ENCODE data around the gene SLC10A3.

Gene SLC10A3, protein sequence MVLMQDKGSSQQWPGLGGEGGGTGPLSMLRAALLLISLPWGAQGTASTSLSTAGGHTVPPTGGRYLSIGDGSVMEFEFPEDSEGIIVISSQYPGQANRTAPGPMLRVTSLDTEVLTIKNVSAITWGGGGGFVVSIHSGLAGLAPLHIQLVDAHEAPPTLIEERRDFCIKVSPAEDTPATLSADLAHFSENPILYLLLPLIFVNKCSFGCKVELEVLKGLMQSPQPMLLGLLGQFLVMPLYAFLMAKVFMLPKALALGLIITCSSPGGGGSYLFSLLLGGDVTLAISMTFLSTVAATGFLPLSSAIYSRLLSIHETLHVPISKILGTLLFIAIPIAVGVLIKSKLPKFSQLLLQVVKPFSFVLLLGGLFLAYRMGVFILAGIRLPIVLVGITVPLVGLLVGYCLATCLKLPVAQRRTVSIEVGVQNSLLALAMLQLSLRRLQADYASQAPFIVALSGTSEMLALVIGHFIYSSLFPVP

DNA sequence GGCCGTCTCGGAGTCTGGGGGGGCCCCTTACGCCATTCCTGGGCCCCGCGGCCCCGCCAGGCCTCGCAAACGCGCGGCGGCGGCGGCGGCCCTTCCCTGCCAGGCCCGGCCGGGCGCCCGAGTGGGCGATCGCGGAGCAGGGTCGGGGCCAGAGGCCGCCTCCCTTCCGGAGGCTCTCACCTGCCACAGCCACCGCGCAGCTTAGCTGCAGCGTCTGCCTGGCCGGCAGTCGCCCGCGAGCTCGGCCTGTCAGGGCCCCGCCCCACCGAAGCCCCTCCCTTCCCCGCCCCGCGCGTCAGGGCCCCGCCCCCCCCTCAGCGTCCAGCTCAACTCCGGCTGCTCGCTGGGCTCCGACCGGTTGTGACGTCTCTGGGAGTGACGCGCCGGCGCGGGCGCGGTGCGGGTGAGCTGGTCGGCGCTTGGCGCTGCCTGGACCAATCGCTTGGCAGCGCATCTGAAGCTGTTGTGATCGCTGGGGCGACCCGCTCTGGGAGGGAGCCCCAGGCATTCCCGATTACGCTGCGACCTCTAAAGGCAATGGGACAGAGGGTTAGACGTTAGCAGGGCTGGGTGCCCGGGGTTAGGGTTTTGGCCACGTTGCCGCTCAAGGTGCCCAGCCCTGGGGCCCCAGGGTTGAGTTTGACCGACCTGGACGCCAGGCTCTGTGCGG is at the start of gene SLC10A3:
Gene SLC10A3, minus strand, starts transcription at position 216 of the 670 bp plus-strand sequence. CDS start 1,689 bp downstream, outside the sequence.
- DNase-seq = peak; percentile 81

DNA sequence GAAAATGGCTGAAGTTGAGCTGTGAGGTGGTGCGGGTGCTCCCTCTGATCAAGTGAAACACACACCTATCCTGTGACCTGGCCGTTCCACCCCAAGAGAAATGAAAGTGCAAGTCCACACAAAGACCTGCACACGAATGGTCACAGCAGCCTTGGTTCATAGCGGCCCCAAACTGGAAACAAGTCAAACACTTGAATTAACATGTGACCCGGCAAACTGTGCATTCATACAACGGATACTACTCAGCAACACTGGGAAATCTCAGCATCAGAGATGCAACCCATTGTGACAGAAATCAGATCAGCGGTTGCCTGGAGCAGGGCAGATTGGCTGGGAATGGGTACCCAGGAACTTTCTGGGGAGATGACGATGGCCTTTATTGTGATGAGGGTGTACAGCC is 48.6 kb upstream of the SLC10A3 start:
- no peak for DNase-seq

GRCh38 chrX:154535892-154536291 is 45.5 kb upstream of the SLC10A3 start:
- DNase-seq = no peak

DNA sequence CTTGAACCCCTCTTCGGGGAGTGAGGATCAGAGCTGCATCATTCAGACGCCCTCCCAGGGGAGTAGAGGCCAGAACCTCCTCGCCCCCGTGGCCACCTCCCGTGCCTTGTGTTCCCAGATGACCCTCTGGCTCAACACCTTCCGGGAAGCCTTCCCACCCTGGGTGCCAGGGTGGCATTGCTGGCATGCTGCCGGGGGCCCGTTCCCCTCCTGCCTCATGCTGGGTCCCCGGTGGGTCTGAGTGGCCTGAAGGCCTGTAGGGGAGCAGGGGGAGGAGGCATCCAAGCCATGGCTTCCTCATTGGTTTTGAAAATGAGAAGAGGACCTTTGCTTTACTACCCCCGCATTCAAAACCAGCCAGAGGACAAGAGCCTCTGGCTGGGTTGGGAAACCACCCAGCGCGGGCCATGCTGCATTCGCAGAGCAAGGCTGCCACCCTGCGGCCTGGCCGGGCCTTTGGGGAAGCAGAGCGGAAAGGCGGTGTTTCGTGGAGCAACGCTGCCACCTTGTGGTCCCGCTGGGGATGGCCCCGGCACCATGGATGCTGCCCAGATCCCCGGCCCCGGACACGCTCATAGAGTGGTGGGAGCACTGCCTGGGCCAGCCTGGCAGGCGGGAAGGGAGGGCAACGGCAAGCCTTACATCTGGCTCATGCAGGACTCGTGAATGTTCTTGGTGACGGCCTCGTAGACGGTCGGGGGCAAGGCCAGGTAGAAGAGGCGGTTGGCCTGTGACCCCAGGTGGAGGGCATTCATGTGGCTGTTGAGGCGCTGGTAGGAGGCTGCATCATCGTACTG is 44.3 kb upstream of the SLC10A3 start:
- peak; percentile 63 for DNase-seq

GRCh38 chrX:154532690-154533089 is 42.3 kb upstream of the SLC10A3 start:
- no peak for DNase-seq

DNA sequence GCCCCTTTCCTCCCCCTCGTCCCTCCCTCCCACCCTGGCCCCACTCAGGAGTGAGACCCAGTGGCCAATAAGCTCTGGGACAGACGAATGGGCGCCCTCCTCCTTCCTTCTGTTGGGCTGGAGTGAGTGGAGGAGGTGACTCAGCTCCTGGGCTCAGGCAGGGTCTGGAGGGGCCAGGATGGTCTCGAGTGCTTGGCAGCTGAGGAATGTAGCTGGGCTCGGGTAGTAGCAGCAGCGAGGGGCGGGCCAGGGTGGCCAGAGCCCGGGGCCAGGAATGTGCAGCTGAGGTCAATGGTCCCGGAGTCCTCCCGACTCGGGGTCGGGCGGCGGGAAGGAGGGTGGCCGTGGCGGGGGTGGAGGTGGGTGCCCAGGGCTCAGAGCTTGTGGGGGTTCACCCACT is 41.2 kb upstream of the SLC10A3 start:
- no peak for DNase-seq

DNA sequence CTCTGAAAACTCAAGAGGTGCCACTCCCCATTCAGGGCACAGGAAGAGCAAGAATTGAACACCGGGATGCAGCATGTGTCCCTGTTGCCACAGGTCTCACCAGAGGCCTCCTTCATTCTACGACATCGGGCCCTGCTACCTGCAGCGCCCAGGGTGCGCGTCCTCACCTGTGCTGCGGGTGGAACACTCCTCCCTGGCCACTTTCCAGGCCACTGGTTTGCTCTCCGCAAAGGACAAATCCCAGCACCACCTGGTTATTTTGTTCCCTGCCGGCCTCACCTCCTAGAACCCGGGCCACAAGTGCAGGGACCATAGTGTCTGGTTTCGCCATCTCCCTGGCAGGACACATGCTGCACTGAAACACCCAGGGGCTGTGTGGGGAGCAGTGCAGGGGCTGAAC is 39.9 kb upstream of the SLC10A3 start:
- no peak for DNase-seq

- no peak for DNase-seq
Observed at GRCh38 chrX:154529206-154529612, 38.8 kb upstream of the SLC10A3 start.

GRCh38 chrX:154526901-154527675 is 36.7 kb upstream of the SLC10A3 start:
- peak; percentile 65 for DNase-seq

DNA sequence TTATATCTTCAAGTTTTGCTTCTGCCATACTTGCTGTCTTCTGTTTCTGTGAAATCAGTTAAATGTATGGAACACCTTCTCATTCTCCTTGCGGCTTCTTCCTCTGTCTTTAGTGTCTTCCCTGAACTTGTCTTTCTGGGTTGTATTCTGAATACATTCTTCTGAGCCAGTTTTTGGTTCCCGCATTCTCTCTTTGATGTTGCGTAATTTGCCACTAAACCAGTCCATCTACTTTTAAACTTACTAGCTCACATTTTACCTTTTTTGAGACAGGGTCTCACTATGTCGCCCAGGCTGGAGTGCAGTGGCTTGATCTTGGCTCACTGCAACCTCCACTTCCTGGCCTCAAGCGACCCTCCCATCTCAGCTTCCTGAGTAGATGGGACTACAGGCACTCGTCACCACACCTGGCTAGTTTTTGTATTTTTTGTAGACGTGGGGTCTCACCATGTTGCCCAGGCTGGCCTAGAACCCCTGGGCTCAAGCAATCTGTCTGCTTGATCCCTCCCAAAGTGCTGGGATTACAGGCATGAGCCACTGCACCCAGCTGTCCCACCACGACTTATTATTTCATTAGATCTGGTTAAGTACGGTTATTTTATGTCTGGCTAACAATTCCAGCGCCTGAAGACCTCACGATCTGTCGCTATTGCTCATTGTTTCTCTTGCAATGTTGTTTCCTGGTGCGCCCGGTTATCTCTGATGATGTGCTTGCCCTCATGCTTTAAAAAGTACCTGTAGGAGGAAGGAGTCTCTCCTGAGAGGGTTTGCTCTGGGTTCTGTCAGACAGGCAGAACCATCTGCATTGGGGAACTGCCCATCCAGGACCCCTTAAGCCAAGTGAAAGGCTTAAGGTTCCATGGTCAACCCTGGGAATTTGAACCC is 35.4 kb upstream of the SLC10A3 start:
- DNase-seq = no peak

- DNase-seq = no peak
Observed at GRCh38 chrX:154519389-154519788, 29.0 kb upstream of the SLC10A3 start.

DNA sequence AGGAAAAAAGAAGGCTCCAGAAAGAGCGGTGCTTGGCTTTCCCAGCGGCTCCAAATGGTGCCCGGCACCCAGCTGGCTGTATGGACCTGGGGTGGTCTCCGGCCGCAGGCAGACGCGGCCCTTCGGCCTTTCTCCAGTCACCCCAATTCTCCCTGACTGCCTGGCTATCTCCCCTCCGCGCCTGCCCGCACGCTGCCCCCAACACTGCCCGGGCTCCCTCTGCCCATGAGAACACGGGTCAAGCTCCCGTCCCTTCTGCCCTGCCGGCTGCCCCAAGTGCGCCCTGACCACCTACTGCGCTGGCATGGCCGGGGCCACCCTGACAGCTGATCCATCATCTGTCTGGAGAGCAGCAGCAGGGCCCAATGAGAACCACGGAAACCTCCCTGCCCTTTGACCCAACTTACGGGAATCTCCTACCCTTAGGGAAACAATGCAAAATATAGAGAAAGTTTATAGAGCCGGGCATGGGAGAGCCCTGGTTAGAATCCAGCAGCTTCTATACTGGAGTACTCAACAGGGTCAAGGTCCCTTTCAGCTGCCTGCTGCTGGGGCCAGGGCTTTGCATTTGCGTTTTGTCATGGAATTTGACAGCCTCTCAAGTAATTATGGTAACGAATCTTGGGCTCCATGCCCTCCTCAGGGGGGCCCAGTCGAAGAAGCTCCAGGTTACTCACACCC is 26.8 kb upstream of the SLC10A3 start:
- no peak for DNase-seq

DNA sequence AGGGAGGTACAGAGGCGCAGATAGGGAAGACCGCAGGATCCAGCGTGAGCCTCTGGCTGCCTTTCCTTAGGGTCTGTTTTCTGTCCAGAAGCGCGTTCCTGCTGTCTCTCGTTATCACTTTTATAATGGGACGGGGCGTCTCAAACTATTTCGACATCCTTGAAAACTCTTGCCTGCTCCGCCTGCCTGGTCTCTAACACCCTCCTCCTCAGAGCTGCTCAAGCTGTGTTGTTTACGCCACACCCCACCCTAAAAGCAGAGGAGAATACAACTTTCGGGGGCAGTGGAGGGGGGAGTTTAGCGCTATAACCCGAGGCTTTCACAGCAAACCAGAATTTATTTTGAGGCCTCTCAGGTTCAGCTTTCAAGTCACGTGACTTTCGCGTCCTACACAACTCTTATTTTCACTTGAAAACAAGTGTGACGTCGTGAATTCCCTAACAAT is 26.2 kb upstream of the SLC10A3 start:
- DNase-seq = no peak

DNA sequence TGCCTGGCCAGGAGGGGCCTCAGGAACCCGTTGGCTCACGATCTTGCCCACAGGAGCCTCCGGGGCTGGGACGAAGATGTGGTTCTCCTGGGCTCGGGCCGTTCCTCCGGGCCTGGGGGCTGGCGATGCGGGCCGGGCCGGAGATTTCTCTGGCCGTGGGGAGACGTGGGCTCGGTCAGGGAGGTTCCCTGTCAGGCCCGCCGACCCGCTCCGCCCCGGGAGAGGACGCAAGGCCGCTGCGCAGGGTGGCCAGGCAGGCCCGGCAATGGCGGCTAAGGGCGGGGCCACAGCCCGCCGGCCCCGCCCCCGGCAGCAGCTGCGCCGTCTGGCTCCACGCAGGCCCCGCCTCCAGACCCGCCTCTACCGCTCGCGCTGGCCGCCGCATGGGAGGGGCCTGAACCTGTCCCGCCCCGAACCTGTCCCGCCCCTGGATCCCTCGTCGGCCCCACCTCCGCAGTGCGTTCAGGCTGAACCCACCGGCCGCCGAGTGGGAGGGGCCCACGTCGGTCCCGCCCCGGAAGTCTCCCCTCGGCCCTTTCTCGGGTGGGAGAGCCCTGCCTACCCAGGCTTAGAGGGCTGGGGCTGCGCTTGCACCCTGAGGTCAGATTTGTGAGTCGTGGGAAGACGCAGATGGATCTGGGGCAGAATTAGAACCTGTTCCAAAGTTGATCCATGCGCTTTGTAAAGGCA is 25.7 kb upstream of the SLC10A3 start, which contains the start of gene FAM3A:
Gene FAM3A, minus strand, starts transcription at position 267 of the 690 bp plus-strand sequence. CDS start 460 bp downstream, outside the sequence.
- DNase-seq = peak; percentile 78

DNA sequence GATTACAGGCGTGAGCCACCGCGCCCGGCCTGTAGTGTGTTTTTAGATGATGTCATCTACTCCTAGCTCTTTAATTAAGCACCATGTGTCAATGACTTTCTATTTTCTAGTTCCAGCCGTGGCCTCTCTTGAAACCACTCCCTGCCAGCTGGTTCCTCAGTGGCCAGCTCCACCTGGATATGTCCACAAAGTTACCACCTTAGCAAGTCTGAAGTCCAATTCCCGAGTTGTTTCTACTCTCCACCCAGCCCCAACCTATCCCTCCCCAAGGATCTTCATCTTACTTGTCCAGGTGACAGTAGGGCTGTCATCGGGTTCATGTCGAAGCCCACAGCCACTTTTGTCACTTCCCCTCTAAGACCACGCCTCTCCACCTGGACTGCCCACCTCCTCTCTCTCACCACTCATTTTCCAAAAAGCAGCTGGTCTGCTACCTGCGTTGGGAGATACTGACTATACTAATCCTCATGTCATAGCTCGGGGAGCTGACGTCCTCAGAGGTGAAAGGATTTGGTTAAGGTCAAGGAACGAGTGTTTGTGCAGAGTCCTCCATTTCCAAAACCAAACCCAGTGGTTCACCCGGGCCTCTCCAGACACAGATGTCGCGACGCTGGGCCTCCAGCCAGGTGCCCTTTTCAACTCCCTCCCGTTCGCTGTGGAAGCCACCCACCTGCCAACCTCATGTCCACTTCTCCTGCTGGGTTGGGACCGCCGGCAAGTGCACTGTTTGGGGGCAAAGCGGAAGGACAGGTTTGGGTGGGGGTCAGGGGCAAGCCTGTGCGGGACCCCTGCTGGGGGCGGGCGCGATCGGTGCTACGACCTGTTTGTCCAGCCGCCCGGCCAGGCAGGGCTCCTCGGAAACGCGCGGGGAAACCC is 24.9 kb upstream of the SLC10A3 start:
- peak; percentile 19 for DNase-seq

GRCh38 chrX:154513716-154514115 is 23.3 kb upstream of the SLC10A3 start:
- no peak for DNase-seq

DNA sequence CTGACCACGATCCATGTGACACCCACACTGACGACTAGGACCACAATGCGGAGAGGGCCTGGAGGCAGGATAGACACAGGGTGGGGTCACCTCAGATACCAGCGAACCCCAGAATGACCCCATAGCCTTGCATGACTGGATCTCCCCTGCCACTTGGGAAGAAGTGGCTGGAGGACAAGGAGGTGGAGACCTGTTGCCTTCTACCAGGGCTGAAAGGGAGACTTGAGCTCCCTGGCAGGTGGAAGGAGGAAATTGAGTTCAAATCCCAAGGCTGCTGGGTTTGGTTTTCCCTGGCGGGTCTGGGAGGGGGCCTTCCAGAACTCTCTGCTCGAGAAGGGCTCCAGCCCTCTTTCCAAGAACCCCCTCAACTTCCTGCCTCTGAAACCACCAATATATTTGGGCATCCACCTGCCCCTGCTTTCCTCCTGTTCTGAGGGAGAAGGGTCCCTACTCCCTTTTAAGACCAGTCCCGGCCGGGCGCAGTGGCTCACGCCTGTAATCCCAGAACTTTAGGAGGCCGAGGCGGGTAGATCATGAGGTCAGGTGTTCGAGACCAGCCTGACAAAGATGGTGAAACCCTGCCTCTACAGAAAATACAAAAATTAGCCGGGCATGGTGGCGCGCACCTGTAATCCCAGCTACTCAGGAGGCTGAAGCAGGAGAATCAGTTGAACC is 22.6 kb upstream of the SLC10A3 start:
- no peak for DNase-seq

DNA sequence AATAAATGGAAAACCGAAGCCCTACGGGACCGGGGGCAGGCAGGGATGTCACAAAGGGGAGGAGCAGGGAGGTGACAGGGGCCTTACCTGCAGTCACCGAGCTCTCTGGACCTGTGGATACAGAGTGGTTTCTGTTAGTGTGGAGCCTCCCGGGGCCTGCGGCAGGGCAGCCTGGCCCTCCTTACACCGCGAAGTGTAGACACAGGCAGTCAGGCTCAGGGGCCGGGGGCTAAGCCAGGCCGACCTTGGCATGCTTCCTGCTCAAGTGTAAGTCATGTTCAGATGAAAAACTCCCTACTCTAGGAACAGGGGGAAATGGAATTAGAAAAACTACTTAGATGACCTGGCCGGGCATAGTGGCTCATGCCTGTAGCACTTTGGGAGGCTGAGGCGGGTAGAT is 21.3 kb upstream of the SLC10A3 start:
- no peak for DNase-seq
